22Rv1 (cell line): Measurements from ENCODE around the gene STEAP4.

ENCODE experiments used
- ZFX ChIP-seq: fragments of 450-650 bp; IDR thresholded peaks from 2 replicates; pipeline ENCODE4 v1.6.1; 2017; ENCODE audit warnings: antibody characterized with exemption, borderline replicate concordance
- TF ChIP-seq, protein P1 (sequence below): fragments of 450-650 bp; IDR thresholded peaks from 2 replicates; pipeline ENCODE4 v1.5.1; 2017; ENCODE audit warnings: mild to moderate bottlenecking

DNA sequence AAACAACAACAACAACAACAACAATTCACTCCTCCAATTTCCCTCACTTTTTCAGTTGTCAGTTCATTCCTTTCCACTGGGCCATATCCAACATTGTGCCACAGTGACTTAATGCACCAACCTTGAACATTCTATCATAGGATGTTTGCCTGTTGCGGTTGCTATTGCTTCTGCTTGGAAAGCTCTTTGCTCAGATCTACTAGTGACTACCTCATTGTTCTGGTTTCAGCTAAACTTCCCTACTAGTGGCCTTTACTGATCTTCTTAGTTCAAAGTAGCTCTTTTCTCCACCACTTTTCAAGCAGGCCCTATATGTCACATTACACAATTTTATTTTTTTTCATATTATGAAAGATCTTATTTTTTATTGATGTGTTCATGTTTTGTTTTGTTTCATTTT, 9.8 kb upstream of the STEAP4 start:
- TF ChIP-seq, protein P1, sequence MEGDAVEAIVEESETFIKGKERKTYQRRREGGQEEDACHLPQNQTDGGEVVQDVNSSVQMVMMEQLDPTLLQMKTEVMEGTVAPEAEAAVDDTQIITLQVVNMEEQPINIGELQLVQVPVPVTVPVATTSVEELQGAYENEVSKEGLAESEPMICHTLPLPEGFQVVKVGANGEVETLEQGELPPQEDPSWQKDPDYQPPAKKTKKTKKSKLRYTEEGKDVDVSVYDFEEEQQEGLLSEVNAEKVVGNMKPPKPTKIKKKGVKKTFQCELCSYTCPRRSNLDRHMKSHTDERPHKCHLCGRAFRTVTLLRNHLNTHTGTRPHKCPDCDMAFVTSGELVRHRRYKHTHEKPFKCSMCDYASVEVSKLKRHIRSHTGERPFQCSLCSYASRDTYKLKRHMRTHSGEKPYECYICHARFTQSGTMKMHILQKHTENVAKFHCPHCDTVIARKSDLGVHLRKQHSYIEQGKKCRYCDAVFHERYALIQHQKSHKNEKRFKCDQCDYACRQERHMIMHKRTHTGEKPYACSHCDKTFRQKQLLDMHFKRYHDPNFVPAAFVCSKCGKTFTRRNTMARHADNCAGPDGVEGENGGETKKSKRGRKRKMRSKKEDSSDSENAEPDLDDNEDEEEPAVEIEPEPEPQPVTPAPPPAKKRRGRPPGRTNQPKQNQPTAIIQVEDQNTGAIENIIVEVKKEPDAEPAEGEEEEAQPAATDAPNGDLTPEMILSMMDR, result no peak
- no peak for TF ChIP-seq ZFX
